Activated gamma-delta T cell (primary cell): ENCODE measurements around the gene LDLRAD1.
"Not testable (repeated sequence)": the region's sequence is repeated elsewhere in the genome, so short reads cannot be mapped to it uniquely, and the experiment has no call there.

ENCODE experiments used
- DNase-seq: peaks from one replicate; lab custom pipeline; 2025; lab: John Stamatoyannopoulos, UW
- total RNA-seq, 2 donors: gene quantifications; one replicate each; lab custom pipeline; 2026; lab: John Stamatoyannopoulos, UW

The LDLRAD1 gene
- total RNA-seq = 0 reads per million in 2 donors

DNA sequence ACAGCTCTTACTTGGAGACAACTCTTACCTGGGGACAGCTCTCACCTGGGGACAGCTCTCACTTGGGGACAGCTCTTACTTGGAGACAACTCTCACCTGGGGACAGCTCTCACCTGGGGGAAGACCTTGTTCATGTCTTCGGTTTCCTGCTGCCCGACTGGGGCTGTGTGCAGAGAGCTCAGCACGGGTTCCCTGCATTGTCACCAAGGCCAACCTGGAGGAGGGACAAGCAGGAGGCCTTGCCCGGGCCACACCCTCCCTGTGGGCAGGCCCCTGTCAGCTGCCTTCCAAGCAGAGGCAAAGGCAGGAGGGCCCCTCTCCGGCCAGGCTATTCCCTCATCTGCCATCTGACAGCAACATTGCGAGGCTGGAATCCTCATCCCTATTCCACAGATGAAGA is at the start of gene LDLRAD1:
Gene LDLRAD1, minus strand, starts transcription at position 208 of the 400 bp plus-strand sequence. Its CDS starts 74 bp downstream, at position 134.
- no peak for DNase-seq

DNA sequence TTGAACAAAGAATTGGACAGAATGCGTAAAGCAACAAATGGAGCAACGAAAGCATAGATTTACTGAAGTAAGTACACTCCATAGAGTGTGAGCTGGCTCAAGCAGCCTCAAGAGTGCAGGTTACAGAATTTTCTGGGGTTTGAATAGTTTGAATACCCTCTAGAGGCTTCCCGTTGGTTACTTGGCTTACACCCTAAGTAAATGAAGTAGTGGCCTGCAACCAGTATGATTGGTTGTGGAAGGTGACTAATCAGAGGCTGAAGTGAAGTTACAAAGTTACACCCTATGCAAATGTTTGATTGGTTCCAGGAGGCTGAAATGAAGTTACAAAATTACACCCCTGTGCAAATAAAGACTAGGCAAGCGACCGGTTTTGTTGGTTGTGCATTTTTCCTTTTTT is 46.3 kb upstream of the LDLRAD1 start:
- DNase-seq = no peak

GRCh38 chr1:54054438-54054749 is 36.4 kb upstream of the LDLRAD1 start:
- no peak for DNase-seq

- no peak for DNase-seq
Measured at GRCh38 chr1:54053745-54054437, 35.9 kb upstream of the LDLRAD1 start.

- peak; percentile 86 for DNase-seq
Measured at GRCh38 chr1:54052934-54053744, 35.2 kb upstream of the LDLRAD1 start, which contains the start of the genes TCEANC2 and TMEM59. TCEANC2 (plus strand) TSS chr1:54053608; CDS start chr1:54054423, 815 bp downstream. TMEM59 (minus strand) TSS chr1:54053204; CDS start chr1:54053188, 16 bp downstream.

DNA sequence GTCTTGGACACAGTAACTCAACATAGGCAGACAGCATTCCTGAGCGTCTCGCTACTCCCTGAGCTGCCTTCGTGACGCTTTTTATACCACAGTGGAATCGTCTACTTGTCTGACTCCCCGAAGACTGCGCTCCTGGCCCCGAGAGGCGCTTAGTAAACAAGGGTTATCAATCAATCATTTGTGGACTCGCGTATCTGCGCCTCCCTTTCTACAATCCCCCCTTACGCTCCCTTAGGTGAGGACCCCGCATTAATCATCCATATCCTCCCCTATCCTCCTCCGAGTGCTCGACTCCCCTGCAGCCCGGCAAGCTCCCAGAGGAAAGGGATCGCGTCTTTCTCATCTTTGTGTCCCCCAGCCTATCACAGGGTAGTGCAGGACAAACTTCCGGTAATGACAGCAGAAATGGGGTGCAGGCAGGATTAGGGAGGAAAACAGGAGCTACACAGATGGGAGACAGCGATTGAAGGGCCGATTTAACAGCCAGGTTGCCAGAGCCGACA is 34.5 kb upstream of the LDLRAD1 start:
- DNase-seq = no peak

DNA sequence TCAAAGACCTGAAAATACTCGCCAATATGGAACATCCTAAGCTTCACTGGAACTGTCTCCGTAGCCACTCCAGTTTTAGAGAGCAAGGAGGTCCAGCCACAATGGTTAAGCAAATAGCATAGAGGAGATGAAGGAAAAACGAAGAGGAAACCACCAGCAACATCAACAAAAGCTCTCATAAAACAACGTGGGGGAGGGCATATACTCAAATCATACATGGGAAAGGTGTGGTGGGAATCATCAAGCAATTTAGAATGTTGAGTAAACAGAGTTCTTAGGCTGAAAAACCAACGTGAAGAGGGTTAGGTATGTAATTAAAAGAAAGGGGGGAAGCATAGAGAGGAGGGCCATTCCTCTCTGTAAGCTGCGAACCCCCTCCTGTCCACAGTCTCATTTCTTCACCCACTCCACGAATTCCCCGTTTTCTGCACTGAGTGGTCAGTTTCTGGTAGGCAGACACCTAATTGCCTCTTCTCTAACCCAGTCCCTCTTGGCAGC is 34.0 kb upstream of the LDLRAD1 start:
- DNase-seq = no peak

DNA sequence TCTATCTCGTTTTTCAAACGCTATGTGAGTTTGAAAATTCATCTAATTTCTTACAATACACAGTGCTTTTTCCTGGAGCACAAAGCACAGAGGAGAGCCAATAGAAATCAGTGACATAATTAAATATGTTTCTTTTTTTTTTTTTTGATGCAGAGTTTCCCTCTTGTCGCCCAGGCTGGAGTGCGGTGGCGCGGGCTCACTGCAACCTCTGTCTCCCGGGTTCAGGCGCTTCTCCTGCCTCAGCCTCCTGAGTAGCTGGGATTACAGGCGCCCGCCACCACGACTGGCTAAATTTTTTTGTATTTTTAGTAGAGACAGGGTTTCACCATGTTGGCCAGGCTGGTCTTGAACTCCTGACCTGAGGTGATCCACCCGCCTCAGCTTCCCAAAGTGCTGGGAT is 32.4 kb upstream of the LDLRAD1 start:
- DNase-seq = not testable (repeated sequence)

GRCh38 chr1:54047384-54048305 is 29.7 kb upstream of the LDLRAD1 start:
- DNase-seq = no peak

DNA sequence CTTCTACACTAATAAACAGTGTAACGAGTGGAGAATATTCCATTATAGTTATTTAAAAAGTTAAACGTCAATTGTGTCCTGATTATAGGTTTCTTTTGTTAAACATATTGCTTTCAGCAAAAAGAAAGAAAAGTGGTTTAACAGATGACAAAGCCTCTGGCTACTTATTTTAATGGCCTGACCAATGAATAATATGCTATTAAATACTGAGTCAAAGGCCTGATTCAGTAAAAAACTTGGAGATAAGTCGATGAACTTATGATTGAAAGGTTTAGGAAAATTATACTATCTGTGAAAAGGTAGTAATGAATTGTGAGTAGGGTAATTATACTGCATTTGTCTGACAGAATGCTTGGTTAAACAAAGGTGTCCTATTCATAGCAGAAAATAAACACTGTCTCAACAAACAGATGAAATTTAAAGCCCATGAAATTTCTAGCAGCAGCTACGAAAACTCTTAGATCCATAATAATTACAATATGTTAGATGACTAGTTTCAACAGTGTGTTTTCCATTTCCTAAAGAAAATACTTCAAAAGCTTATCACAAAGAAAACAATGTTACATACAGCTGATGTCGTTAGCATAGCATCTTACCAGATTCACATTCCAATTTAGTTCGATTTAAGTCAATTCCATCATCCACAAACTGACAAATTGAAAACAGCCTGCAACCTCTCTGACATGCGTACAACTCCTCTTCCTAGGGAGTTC is 28.8 kb upstream of the LDLRAD1 start:
- DNase-seq = no peak

- no peak for DNase-seq
Measured at GRCh38 chr1:54045496-54045895, 27.5 kb upstream of the LDLRAD1 start.

DNA sequence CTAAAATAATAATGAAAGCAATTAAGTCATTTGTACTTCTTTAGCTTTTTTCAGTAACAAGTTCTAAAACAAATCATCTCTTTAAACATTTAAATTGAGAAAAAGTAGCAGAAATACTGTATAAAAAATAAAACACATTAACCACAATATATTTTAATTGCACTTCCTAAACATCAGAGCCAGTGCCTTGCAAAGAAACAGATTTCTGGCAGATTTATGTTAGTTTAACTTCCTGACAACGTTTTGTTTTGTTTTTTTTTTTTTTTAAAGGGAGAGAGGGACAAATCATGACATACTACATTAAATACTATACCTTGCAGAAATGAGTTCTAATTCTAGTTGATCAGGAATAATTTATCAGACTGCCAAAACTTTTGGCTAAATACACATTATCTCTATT is 23.8 kb upstream of the LDLRAD1 start:
- no peak for DNase-seq

DNA sequence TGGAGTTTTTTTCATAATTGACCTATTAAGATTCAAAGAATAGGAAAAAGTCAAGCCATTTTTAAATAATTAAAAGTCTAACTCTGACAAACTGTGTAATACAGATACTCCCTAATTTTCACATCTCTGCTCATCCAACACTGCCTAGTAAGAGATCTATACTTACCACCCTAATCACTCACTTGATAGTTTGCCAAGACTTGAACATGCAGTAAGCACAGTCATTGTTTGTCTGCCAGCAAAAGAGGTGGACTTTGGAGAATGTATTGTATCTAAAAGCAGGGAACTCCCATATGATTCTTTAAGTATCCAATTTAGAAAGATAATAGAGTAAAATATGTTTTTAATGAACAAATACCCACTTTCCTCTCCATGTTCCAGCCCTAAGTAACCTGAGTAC is 19.5 kb upstream of the LDLRAD1 start:
- DNase-seq = no peak

DNA sequence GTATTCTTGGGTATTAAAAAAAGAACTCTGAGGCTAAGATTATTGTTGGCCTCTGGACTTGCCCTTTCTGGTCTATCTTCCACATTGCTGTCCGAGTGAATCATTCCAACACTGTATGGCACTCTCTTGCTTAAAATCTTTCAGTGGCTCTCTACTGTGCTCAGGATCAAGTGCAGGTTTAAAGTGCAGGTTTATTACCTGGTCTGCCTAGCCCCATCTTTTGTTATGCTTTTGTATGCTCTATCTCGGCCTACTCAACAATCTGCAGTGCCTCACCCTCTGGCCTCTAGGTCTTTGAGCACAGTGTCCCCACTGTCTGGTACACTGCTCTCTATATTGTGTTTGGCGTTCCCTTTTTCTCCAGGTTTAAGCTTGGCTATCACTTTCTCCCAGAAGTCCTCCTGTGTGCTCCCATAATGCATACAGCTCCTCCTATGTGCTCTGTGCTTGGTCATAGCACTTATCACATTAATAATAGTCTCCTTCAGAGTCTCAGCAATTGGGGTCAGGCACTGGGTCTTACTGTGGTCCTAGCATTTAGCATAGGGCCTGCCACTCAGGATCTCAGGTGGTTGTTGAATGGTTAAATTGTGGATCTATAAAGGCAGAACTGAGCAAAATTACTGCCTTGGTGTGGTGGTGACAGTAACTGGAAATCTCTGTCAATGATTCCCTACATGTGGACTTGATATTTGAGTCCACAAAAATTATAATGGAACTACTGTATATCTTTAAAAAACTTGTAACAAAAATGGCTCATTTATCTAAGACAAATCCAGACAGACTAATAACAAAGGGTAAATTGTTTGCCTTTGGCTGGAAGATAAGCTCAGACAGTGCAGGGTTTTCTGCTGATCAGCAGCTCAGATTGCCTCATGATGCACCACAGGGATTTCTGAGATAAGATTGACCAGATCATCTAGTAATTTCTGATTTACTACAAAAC is 10.6 kb upstream of the LDLRAD1 start:
- DNase-seq = no peak

DNA sequence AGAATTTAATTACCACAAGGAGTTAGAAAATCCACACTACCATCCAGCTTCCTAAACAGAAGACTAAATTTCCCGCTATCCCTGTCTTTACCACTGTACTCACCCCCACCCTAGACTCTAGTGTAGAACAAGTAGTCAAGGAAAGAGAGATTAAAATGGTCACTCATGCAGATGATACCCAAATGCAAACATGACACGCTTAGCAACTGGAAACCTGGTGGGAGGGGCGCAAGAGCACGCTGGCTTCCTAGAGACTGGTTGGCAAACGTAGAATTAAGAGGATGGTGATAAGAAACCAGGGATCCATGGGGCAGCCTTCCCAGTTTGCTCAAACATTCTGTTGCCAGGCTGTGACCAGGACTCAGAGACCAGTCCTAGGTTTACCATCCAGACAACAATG is 9.9 kb upstream of the LDLRAD1 start:
- no peak for DNase-seq

- not testable (repeated sequence) for DNase-seq
Measured at GRCh38 chr1:54024811-54025210, 6.8 kb upstream of the LDLRAD1 start.

DNA sequence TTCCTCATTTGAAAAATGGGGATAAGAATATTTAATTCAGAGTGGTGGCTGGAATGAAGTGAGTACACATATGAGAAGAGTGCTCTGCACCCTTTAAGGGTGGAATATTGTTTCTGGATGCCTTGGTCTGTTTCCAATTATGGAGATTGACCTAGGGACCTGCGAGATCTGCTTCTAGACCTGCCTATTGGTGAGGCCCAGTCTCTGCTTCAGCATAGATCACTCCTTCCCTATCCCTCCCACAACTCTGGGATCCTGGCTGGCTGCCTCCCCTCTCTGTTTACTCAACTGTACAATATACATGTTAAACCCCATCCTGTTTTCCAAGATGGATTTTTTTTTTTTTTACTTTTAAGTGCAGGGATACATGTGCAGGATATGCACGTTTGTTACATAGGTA is 6.4 kb upstream of the LDLRAD1 start:
- DNase-seq = no peak

DNA sequence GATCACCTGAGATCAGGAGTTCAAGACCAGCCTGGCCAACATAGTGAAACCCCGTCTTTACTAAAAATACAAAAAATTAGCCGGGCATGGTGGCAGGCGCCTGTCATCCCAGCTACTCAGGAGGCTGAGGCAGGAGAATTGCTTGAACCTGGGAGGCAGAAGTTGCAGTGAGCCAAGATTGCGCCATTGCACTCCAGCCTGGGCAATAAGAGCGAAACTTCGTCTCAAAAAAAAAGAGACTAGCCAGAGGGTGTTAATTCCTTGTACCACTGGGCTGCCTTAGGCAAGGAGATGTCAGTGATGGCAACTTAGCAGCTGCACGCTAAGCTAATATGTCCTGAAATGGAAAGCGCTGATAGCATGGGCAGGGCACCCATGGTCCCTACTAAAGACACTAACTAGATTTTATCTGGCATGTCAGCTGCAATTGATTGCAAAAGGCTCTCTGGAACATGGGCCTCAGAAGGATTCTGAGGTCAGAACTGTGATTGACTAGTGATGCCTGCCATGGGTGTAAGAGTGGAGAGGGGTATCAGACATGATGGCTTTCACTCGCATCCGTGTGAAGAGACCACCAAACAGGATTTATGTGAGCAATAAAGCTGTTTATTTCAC is 1.7 kb upstream of the LDLRAD1 start:
- not testable (repeated sequence) for DNase-seq

- no peak for DNase-seq
Measured at GRCh38 chr1:54018635-54019034, 649 bp upstream of the LDLRAD1 start.
